Endothelial cell of umbilical vein (primary cell): Measurements from ENCODE around the gene GRPEL1. TPM values are rescaled to one million over a fixed set of nuclear protein-coding genes. Genes with fewer than 3 reads are reported as not detected.

Experiments used
- BruUV-seq: library from RNA; stranded (reverse); fragments of 400-500 nt; replicated peaks from 2 replicates; lab custom pipeline; 2021; lab: Mats Ljungman, UMichigan
- CTCF ChIA-PET: fragments of 300-600, 350-600 bp; sonication (Branson Sonifier 250); formaldehyde crosslinking; loops from one replicate; lab custom pipeline; 2021; ENCODE audit warnings: antibody characterized with exemption, inconsistent platforms; lab: Charles Lee
- POLR2A ChIA-PET: fragments of 300-600, 350-600 bp; sonication (Branson Sonifier 250); formaldehyde crosslinking; loops from one replicate; lab custom pipeline; 2021; ENCODE audit warnings: antibody characterized with exemption, inconsistent platforms; lab: Charles Lee
- DNase-seq: peaks from one replicate; pipeline ENCODE4 v3.0.0-alpha.2; 2011; ENCODE audit warnings: low read depth, low spot score
- FAIRE-seq: peaks from 2 replicates; lab custom pipeline; 2011; peaks lifted over from hg19 to GRCh38; lab: Jason Lieb, UNC
- H2AFZ ChIP-seq: 2 replicates; pipeline ENCODE4 v1.6.0; 2012; ENCODE audit warnings: low read depth, low read length, control low read depth, inconsistent platforms
- H3K27ac ChIP-seq: 2 replicates; pipeline ENCODE4 v1.5.1; 2011; ENCODE audit warnings: low read depth, mild to moderate bottlenecking, control low read depth, low read length, moderate library complexity; ENCODE audit not compliant: insufficient read depth
- H3K27me3 ChIP-seq, 2 experiments: 2 replicates each; pipeline versions ENCODE4 v1.6.0 to v1.6.1; 2011; ENCODE audit warnings: low read length in 2 of 2, mixed read lengths in 1 of 2; ENCODE audit not compliant: control insufficient read depth in 2 of 2, insufficient read depth in 2 of 2
- H3K36me3 ChIP-seq, 2 experiments: 2 replicates in 1 of 2; 3 replicates in 1 of 2; pipeline ENCODE4 v1.5.1; 2011; ENCODE audit warnings: low read length in 2 of 2, mild to moderate bottlenecking in 1 of 2, moderate library complexity in 1 of 2; ENCODE audit not compliant: control insufficient read depth in 2 of 2, insufficient read depth in 2 of 2; ENCODE audit errors: extremely low read depth in 1 of 2
- H3K4me1 ChIP-seq: 3 replicates; pipeline ENCODE4 v1.5.1; 2011; ENCODE audit warnings: mild to moderate bottlenecking, low read length; ENCODE audit not compliant: control insufficient read depth, insufficient read depth; ENCODE audit errors: extremely low read depth
- H3K4me2 ChIP-seq: 2 replicates; pipeline ENCODE4 v1.6.1; 2011; ENCODE audit warnings: low read length, control low read depth, mixed read lengths; ENCODE audit not compliant: insufficient read depth
- H3K4me3 ChIP-seq, 3 experiments: fragments of 200-600 bp in 1 of 3; sonication (generic), shearing (Covaris generic) in 1 of 3; replicated peaks in 1 of 3; 2 replicates each; pipeline ENCODE4 v1.5.1; 2011 to 2016; ENCODE audit warnings: control low read depth in 3 of 3, low read length in 3 of 3, mild to moderate bottlenecking in 2 of 3, inconsistent platforms in 1 of 3, low read depth in 1 of 3, moderate library complexity in 1 of 3; ENCODE audit not compliant: insufficient read depth in 1 of 3
- H3K79me2 ChIP-seq: 2 replicates; pipeline ENCODE4 v1.6.0; 2012; ENCODE audit warnings: low read length, inconsistent platforms; ENCODE audit not compliant: control insufficient read depth, insufficient read depth
- H3K9ac ChIP-seq: replicated peaks from 2 replicates; pipeline ENCODE3; 2011; ENCODE audit warnings: low read length, control low read depth; ENCODE audit not compliant: insufficient read depth; ENCODE audit errors: extremely low read depth
- H3K9me1 ChIP-seq: replicated peaks from 3 replicates; pipeline ENCODE4 v1.6.0; 2011; ENCODE audit warnings: mild to moderate bottlenecking, low read length; ENCODE audit not compliant: control insufficient read depth, insufficient read depth; ENCODE audit errors: extremely low read depth
- H3K9me3 ChIP-seq: replicated peaks from 2 replicates; pipeline ENCODE4 v1.5.1; 2012; ENCODE audit warnings: low read length, inconsistent platforms; ENCODE audit not compliant: control insufficient read depth, insufficient read depth
- H4K20me1 ChIP-seq: replicated peaks from 2 replicates; pipeline ENCODE3; 2011; ENCODE audit warnings: mild to moderate bottlenecking, low read length; ENCODE audit not compliant: control insufficient read depth, insufficient read depth; ENCODE audit errors: extremely low read depth
- CTCF ChIP-seq, 2 donors: IDR thresholded peaks; 1 replicate in 1 of 2; 2 replicates in 1 of 2; pipeline ENCODE4 v1.5.1; 2011; ENCODE audit warnings: low read length in 2 of 2, mild to moderate bottlenecking in 2 of 2, moderate library complexity in 2 of 2, control low read depth in 1 of 2, inconsistent platforms in 1 of 2, low read depth in 1 of 2; ENCODE audit not compliant: insufficient read depth in 1 of 2; ENCODE audit errors: extremely low read depth in 1 of 2
- EZH2 ChIP-seq: IDR thresholded peaks from 2 replicates; pipeline ENCODE4 v1.6.1; 2012; ENCODE audit warnings: borderline replicate concordance, low read depth, mild to moderate bottlenecking, moderate library complexity, low read length, inconsistent platforms; ENCODE audit not compliant: severe bottlenecking
- FOS ChIP-seq: IDR thresholded peaks from 2 replicates; pipeline ENCODE4 v1.6.1; 2011; ENCODE audit warnings: mild to moderate bottlenecking, low read length, moderate library complexity, borderline replicate concordance; ENCODE audit not compliant: insufficient read depth
- GATA2 ChIP-seq: IDR thresholded peaks from 2 replicates; pipeline ENCODE4 v1.7.0; 2011; ENCODE audit warnings: low read depth, mild to moderate bottlenecking, moderate library complexity, mixed read lengths, low read length; ENCODE audit not compliant: insufficient read length, insufficient read depth
- JUN ChIP-seq: IDR thresholded peaks from 2 replicates; pipeline ENCODE4 v1.6.1; 2011; ENCODE audit warnings: borderline replicate concordance, low read depth; ENCODE audit not compliant: insufficient read length, insufficient read depth
- MAX ChIP-seq: IDR thresholded peaks from 2 replicates; pipeline ENCODE4 v1.6.1; 2011; ENCODE audit not compliant: insufficient read depth, insufficient read length
- MYC ChIP-seq: IDR thresholded peaks from one replicate; pipeline ENCODE4 v1.6.1; 2011; ENCODE audit warnings: mild to moderate bottlenecking, low read depth, low read length
- POLR2A ChIP-seq: IDR thresholded peaks from 2 replicates; pipeline ENCODE4 v1.6.1; 2012; ENCODE audit warnings: low read depth, mild to moderate bottlenecking, control low read depth, low read length
- POLR2AphosphoS5 ChIP-seq: IDR thresholded peaks from 2 replicates; pipeline ENCODE4 v1.6.1; 2012; ENCODE audit warnings: low read depth, mild to moderate bottlenecking, control low read depth, low read length, moderate library complexity; ENCODE audit not compliant: insufficient read depth
- dilution Hi-C: fragments of 300-500 bp; cut with MboI; formaldehyde crosslinking; loops from one replicate; pipeline ENCODE4 v1.15.0; 2019; ENCODE audit warnings: low sequenced_read_pairs; ENCODE audit not compliant: extremely low pct_ligation_motif_present
- intact Hi-C: fragments of 100-400 bp; cut with micrococcal nuclease; formaldehyde crosslinking; loops from one replicate; pipeline ENCODE4 v1.10.0; 2022
- polyA plus RNA-seq, 4 experiments: library from polyadenylated mRNA; depleted of rRNA in 3 of 4; stranded (reverse) in 3 of 4; unstranded in 1 of 4; fragments of >200 nt; gene quantifications; 2 replicates each; pipeline versions ENCODE4 v1.2.1 to v1.2.3, GENCODE V29; 2011 to 2012; ENCODE audit warnings: missing spikeins in 1 of 4
- total RNA-seq: library from RNA; stranded (reverse); gene quantifications from 2 replicates; pipeline ENCODE4 v1.2.3, GENCODE V29; 2021

GRPEL1 gene
- total and polyA plus RNA-seq, 2 donors (not counting 3 experiments of a cell fraction or from before 2014, with no cell fraction given): 17.3 to 42.6 TPM

- no peaks in the 10 kb centered on the region for H3K9me1 ChIP-seq
- DNase-seq (no peak), FAIRE-seq (no peak)
- CTCF ChIA-PET: interaction anchor here (1.1 kb wide), 1 partner anchor 13 kb away, joined by 3 read pairs; no protein-coding TSS in a partner anchor
- no peaks in the 10 kb centered on the region for H4K20me1 ChIP-seq
- no TSS peak for BruUV-seq
- H3K9me3 ChIP-seq: no peaks in the 10 kb centered on the region
- H3K9ac ChIP-seq: no peak overlapping the region
- dilution Hi-C loops (no loop called here), intact Hi-C loops (no loop called here)
- TF ChIP-seq MAX (no peak), CTCF (IDR thresholded peaks at IDR 0.05; ENCODE audit: extremely low read depth in 1 of 2, insufficient read depth in 1 of 2, low read depth in 1 of 2, low read length in 2 of 2) (no peak), MYC (no peak), JUN (no peak), POLR2AphosphoS5 (no peak), EZH2 (no peak), FOS (no peak), GATA2 (no peak), POLR2A (no peak)
- no peaks in the 10 kb centered on the region for H3K4me1 ChIP-seq
- no peak overlapping the region for H2AFZ ChIP-seq
- no peak overlapping the region for H3K4me2 ChIP-seq
- H3K4me3 ChIP-seq: no peak overlapping the region
- POLR2A ChIA-PET: no interaction called here
- H3K27me3 ChIP-seq: peaks cover 4 to 15% of the 10 kb centered on the region in 2 experiments
- H3K27ac ChIP-seq: no peak overlapping the region
- no peaks in the 10 kb centered on the region for H3K79me2 ChIP-seq
- H3K36me3 ChIP-seq: no peaks in the 10 kb centered on the region
Observed at GRCh38 chr4:7096236-7096635, 28.4 kb upstream of the GRPEL1 start.
